HG03108 (cell line): ENCODE measurements around the gene CD36.
"Not testable (repeated sequence)": the region's sequence is repeated elsewhere in the genome, so short reads cannot be mapped to it uniquely, and the experiment has no call there.

Source experiments
- ATAC-seq: cut with Tn5 transposase; IDR thresholded peaks from one replicate; pipeline ENCODE4 v1.9.1; 2021; ENCODE audit warnings: moderate library complexity; ENCODE audit not compliant: unreplicated experiment

The CD36 gene

GRCh38 chr7:80649011-80649410 is 10.6 kb downstream of the CD36 start:
- ATAC-seq, result no peak

GRCh38 chr7:80650030-80650429 is 11.6 kb downstream of the CD36 start:
- ATAC-seq, result no peak

DNA sequence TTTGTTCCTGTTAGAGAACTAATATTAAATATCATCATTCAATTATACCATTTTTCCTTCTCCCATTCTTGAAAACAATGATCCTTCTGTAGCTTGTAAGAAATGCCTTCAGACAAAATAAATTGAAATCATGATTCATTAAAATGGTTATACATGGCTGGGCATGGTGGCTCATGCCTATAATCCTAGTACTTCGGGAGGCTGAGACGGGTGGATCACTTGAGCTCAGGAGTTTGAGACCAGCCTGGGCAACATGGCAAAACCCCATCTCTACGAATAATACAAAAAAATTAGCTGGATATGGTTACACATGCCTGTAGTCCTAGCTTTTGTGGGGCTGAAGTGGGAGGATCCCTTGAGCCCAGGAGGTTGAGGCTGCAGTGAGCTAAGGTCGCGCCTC is 13.0 kb downstream of the CD36 start:
- no peak for ATAC-seq

GRCh38 chr7:80653244-80653643 is 14.8 kb downstream of the CD36 start:
- no peak for ATAC-seq

DNA sequence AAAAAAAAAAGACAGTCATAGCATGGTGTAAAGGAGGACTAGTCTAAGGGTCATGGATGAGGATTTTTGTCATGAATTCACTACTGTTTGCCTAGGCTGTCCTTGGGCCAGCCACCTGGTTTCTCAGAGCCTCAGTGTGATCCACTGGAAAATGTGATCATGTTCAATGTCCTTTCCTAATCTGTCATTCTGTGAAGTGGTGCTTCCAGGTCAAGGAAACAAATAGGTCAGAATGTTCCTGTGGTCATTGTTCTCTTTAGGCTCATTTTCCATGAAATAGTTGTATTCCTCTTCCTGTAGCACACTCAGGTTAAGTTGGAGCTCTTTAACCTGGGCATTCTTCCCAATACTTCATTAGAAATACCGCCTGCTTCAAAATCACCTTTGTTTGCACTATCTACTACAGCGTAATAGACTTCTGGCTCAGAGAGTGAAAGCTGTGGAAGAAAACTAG is 16.5 kb downstream of the CD36 start:
- no peak for ATAC-seq

GRCh38 chr7:80656029-80656428 is 17.6 kb downstream of the CD36 start:
- no peak for ATAC-seq

- ATAC-seq, result no peak
Measured at GRCh38 chr7:80659120-80660055, 20.9 kb downstream of the CD36 start.

DNA sequence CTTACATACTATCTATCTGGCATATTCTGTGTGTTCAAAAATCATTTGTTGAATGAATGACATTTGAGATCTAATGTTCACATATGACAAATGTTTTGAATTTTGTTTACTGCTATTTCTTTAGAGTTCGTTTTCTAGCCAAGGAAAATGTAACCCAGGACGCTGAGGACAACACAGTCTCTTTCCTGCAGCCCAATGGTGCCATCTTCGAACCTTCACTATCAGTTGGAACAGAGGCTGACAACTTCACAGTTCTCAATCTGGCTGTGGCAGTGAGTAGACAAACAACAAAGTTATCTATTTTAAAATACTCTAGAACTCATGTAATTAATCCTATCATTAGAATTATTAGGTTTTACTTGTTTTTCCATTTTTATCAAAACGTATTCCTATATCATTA is 22.5 kb downstream of the CD36 start:
- no peak for ATAC-seq

DNA sequence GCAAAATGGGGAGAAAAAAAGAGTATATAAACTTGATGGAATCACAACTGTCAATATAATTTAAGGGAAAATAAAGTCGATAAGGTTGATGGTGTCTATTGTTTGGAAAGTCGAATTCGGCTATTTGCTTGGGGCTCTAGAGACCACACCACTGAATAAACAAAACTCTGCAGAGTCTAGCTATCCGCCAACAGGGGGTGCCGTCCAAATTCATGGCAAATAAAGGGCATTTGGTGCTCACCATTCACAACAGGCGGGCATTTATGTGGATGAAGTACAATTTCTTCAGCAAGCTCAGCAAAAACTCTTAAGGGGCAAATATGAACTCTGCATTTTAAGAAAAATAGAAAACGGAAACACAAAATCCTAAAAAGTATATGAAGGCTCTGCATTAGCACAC is 23.3 kb downstream of the CD36 start:
- no peak for ATAC-seq

DNA sequence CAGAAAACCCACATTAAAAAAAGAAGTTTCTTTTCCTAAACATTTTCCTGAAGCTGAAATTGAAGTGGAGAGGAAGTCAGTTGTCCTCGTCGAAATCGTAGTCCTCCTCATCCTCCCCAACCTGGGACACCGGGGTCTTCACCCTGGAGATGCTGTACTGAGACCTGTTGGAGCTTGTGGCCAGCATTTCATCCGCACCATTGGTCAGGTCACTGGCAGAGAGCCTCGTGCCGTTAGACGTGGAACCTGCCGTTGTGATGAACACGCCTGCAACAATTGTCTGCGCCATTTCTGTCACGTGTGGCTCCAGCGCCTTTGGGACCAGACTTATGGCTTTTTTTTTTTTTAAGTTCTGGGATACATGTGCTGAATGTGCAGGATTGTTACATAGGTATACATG is 23.8 kb downstream of the CD36 start:
- ATAC-seq, result no peak

- no peak for ATAC-seq
Measured at GRCh38 chr7:80665526-80665925, 27.1 kb downstream of the CD36 start.

DNA sequence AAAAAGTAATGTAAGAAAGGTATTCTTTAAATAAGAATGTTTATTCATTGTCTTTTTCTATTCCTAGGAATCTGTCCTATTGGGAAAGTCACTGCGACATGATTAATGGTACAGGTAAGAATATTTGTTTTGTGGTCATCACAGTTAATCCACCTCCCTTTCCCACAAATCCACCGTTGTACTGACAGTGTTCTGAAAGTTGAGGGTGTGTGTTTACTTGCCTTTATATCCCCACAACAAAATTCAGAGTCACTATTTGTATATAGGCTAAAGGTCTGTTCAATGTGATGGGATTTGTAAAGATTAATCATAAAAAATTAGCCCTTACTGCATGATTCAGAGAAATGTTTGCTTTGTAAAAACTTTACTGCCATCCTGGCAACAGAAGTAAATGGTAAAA is 27.9 kb downstream of the CD36 start:
- no peak for ATAC-seq

DNA sequence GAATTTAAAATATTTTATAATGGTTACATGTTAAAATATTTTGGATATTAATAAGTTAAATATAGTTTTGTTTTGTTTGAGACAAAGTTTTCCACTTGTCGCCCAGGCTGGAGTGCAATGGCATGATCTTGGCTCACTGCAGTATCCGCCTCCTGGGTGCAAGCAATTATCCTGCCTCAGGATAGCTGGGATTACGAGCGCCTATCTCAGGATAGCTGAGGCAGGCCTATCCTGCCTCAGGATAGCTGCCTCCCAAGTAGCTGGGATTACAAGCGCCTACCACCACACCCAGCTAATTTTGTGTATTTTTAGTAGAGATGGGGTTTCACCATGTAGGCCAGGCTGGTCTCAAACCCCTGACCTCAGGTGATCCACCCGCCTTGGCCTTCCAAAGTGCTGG is 30.9 kb downstream of the CD36 start:
- not testable (repeated sequence) for ATAC-seq

GRCh38 chr7:80671744-80672143 is 33.3 kb downstream of the CD36 start:
- ATAC-seq, result no peak

DNA sequence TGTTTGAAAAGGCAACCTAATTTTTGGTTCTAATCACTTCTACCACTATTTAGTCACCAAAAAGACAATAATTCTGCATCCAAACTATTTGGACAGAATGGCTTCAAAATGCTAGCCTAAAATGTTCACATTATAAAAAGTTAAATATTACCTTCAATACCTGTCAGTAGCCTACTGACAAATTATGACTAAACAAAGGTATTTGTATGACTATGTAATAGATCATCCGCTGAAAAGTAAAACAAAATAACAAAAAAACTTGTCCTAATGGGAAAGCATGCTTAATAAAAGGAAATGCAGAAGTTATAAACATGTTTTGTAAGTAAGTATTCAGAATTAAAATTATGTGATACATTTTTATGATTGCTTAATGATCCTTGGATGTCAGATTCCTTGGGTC is 36.6 kb downstream of the CD36 start:
- no peak for ATAC-seq

DNA sequence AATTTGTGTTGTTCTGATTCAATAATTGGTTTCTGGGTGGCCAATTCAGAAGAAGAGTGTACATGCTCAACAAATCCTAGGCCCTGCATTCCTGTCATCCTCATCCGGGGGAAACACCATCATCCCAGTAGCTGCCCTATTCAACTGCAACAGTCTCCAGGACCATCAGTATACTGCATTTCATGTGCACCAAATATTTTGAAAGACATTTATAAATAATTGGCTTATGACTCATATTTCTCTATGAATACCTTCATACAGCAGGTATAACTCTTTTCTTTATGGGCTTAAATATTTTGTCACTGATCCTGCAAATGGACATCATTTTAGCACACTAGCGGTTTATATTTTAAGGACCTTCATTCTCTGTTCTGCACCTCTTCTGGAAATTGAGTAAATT is 38.0 kb downstream of the CD36 start:
- ATAC-seq, result no peak

DNA sequence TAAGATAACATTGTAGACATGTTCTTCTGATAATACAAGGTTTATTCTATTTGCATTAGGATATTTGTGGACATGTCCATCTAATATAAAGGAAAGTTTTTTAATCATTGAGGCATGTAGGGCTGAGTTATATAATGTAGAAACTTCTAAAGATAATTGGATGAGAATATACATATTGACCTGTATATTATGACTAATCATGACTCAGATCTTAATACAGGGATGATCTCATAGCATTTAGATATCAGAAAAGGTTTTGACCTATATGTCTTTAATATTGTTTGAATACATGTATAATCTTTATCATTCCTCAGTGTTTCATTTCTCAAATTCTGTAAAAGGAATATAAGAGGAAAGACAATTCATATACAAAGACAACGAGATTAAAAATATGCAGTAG is 39.2 kb downstream of the CD36 start:
- no peak for ATAC-seq

GRCh38 chr7:80678707-80679106 is 40.3 kb downstream of the CD36 start:
- no peak for ATAC-seq

GRCh38 chr7:80679921-80680907 is 41.8 kb downstream of the CD36 start:
- ATAC-seq, result no peak

- no peak for ATAC-seq
Measured at GRCh38 chr7:80681272-80681885, 42.9 kb downstream of the CD36 start.

- no peak for ATAC-seq
Measured at GRCh38 chr7:80682744-80683143, 44.3 kb downstream of the CD36 start.
